HUES64 (cell line): ENCODE measurements around the gene EGFR.

ENCODE experiments used
- H3K27ac ChIP-seq: 2 replicates; pipeline ENCODE4 v1.7.0; 2013; ENCODE audit warnings: low read depth, low read length, inconsistent platforms
- H3K27me3 ChIP-seq: 2 replicates; pipeline ENCODE4 v1.6.1; 2013; ENCODE audit warnings: mild to moderate bottlenecking, low read length; ENCODE audit not compliant: insufficient read depth
- H3K36me3 ChIP-seq: 2 replicates; pipeline ENCODE4 v1.6.1; 2013; ENCODE audit warnings: mild to moderate bottlenecking, low read length; ENCODE audit not compliant: insufficient read depth
- H3K4me1 ChIP-seq: 2 replicates; pipeline ENCODE4 v1.6.1; 2013; ENCODE audit warnings: mild to moderate bottlenecking, low read length, moderate library complexity; ENCODE audit not compliant: insufficient read depth
- H3K4me3 ChIP-seq: 2 replicates; pipeline ENCODE4 v1.5.1; 2013; ENCODE audit warnings: mild to moderate bottlenecking, low read length, moderate library complexity
- H3K9ac ChIP-seq: 2 replicates; pipeline ENCODE4 v1.6.1; 2013; ENCODE audit warnings: mild to moderate bottlenecking, low read depth, low read length
- H3K9me3 ChIP-seq: 2 replicates; pipeline ENCODE4 v1.6.1; 2013; ENCODE audit warnings: low read depth, low read length; ENCODE audit not compliant: insufficient read depth
- WGBS: fragments of 150-250, 120-280 bp; methylation state at CpG from one replicate; pipeline ENCODE4 v1.1.7; 2013; ENCODE audit warnings: missing lambda C conversion rate; 5-methylcytosine and 5-hydroxymethylcytosine counted together

The EGFR gene

DNA sequence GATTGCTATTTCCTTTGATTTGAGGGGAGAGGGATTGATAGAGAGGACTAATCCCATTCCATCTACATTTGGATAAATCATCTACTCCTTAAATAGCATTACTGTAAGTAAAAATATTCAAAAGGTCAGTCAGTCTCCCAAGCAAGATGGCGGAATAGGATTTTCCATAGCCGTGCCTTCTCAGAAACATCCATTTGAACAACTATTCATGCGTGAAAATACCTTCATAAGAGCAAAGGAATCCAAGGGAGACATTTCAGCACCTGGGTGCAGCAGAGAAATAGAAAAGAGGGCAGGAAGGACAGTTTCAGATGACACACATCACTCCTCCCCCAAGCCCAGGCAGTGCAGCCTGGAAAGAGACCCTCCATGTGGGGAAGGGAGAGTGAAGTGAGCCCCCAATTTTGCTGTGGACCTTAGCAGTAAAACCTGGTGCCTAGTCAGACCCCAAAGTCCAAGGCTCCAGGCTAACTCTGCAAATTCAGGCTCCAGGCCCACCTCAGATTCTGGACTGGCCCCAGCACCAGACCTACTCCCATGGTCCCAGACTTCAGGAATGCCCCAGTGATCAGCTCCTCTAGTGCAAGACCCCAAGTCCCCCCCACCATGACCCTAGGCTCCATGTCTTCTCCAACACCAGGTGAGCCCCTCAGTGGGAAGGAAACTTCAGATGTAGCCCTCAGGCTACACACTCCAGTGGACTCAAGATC lies 242.0 kb downstream of the EGFR start:
- no peak overlapping the region for H3K9ac ChIP-seq
- no peaks in the 10 kb centered on the region for H3K4me1 ChIP-seq
- no peak overlapping the region for H3K27ac ChIP-seq
- peaks cover 15% of the 10 kb centered on the region for H3K27me3 ChIP-seq
- H3K4me3 ChIP-seq = no peak overlapping the region
- H3K36me3 ChIP-seq = no peaks in the 10 kb centered on the region
- no peaks in the 10 kb centered on the region for H3K9me3 ChIP-seq
- WGBS = 92% methylated on average over 3 of the region's 3 CpGs
